Ovary (tissue), 9 donors: Measurements from ENCODE around the gene OLIG2. TPM values are rescaled to one million over a fixed set of nuclear protein-coding genes. Genes with fewer than 3 reads are reported as not detected.

Experiments used
- DNase-seq, 5 donors: peaks; one replicate each; pipeline ENCODE4 v3.0.0-alpha.2; 2019 to 2020
- H3K27ac ChIP-seq, 2 donors: fragments of 200-600 bp; one replicate each; pipeline versions ENCODE4 v1.5.1 to v1.8.0; 2019 to 2022
- H3K27me3 ChIP-seq: fragments of 200-600 bp; one replicate; pipeline ENCODE4 v1.8.0; 2022
- H3K36me3 ChIP-seq: fragments of 200-600 bp; sonication (generic); one replicate; pipeline ENCODE4 v1.5.1; 2019
- H3K4me1 ChIP-seq: one replicate; pipeline ENCODE4 v1.8.1; 2013; ENCODE audit warnings: mild to moderate bottlenecking, moderate library complexity; ENCODE audit not compliant: insufficient read depth
- H3K4me3 ChIP-seq: fragments of 200-600 bp; sonication (generic); one replicate; pipeline ENCODE4 v1.5.1; 2017
- H3K9me3 ChIP-seq, 2 donors: fragments of 200-600 bp in 1 of 2; sonication (generic) in 1 of 2; one replicate each; pipeline versions ENCODE4 v1.5.1 to v1.8.1; 2013 to 2019; ENCODE audit warnings: mild to moderate bottlenecking in 1 of 2, moderate library complexity in 1 of 2
- EP300 ChIP-seq: sonication (generic); formaldehyde crosslinking; IDR thresholded peaks from one replicate; pipeline ENCODE4 v1.6.1; 2017; ENCODE audit warnings: antibody characterized with exemption
- POLR2A ChIP-seq: fragments of 450-650 bp; IDR thresholded peaks from one replicate; pipeline ENCODE4 v1.6.1; 2017; ENCODE audit warnings: antibody characterized with exemption, mild to moderate bottlenecking, moderate library complexity
- WGBS, 3 donors: extraction: QIAGEN DNeasy Blood & Tissue Kit in 1 of 3; methylation state at CpG; one replicate each; pipeline versions ENCODE4 v1.1.5 to v1.1.7; 2013 to 2017; 5-methylcytosine and 5-hydroxymethylcytosine counted together
- intact Hi-C, 4 donors: fragments of 100-400 bp; cut with DNase I; formaldehyde crosslinking; loops; one replicate each; pipeline versions ENCODE4 v1.11.0 to v1.15.1; 2022 to 2023
- polyA plus RNA-seq, 2 donors: library from polyadenylated mRNA; stranded (reverse); fragments of 200-250 nt in 1 of 2; fragments of 350-450 nt in 1 of 2; fragmentation: Illumina TruSeq in 1 of 2; extraction: RNeasy Lipid Tissue Mini Kit (QIAGEN cat#74804) in 1 of 2; gene quantifications; one replicate each; pipeline ENCODE4 v1.2.3, GENCODE V29; 2013 to 2014
- total RNA-seq, 7 donors: library from RNA; depleted of rRNA in 2 of 7; stranded (reverse); fragments of >200 nt in 2 of 7; fragmentation: NEBNext Ultra II Directional in 3 of 7; extraction: Animal tissue kit (Norgen Biotek cat#: 25700) in 3 of 7; gene quantifications; one replicate each; pipeline versions ENCODE4 v1.1.0 to v1.2.4, GENCODE V29; 2016 to 2023
- TF ChIP-seq, protein P1 (sequence below), 3 donors: fragments of 450-650 bp in 2 of 3; fragments of 200-600 bp in 1 of 3; IDR thresholded peaks; one replicate each; pipeline versions ENCODE4 v1.5.1 to v1.8.0; 2016 to 2022; ENCODE audit warnings: antibody characterized with exemption in 3 of 3, mild to moderate bottlenecking in 1 of 3
- donor health status: DM: no; HTN: no; CAD: no; lungs with moderate emphysema.
- donor health status: DM: no; HTN: no; CAD: no.
- donor health status: Bipolar disorder and iron deficiency.
- donor health status: DM: yes; HTN: yes; CAD: no.
- donor health status: DM: no; HTN: no; CAD: no.
- donor health status: DM: yes; HTN: yes; CAD: no.

OLIG2 gene
- total and polyA plus RNA-seq, 9 donors, result not detected

GRCh38 chr21:33015096-33015495 lies 10.6 kb upstream of the OLIG2 start:
- no peak overlapping the region for H3K27ac ChIP-seq
- H3K36me3 ChIP-seq, result no peaks in the 10 kb centered on the region
- DNase-seq, result no peak
- H3K4me1 ChIP-seq, result no peaks in the 10 kb centered on the region
- TF ChIP-seq, protein P1, sequence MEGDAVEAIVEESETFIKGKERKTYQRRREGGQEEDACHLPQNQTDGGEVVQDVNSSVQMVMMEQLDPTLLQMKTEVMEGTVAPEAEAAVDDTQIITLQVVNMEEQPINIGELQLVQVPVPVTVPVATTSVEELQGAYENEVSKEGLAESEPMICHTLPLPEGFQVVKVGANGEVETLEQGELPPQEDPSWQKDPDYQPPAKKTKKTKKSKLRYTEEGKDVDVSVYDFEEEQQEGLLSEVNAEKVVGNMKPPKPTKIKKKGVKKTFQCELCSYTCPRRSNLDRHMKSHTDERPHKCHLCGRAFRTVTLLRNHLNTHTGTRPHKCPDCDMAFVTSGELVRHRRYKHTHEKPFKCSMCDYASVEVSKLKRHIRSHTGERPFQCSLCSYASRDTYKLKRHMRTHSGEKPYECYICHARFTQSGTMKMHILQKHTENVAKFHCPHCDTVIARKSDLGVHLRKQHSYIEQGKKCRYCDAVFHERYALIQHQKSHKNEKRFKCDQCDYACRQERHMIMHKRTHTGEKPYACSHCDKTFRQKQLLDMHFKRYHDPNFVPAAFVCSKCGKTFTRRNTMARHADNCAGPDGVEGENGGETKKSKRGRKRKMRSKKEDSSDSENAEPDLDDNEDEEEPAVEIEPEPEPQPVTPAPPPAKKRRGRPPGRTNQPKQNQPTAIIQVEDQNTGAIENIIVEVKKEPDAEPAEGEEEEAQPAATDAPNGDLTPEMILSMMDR (IDR thresholded peaks at IDR 0.05), result no peak
- TF ChIP-seq EP300 (no peak), POLR2A (no peak)
- H3K27me3 ChIP-seq, result no peaks in the 10 kb centered on the region
- intact Hi-C loops, result no loop called here
- 22 to 28% (median 28%) methylated on average over 4 of the region's 4 CpGs for WGBS, 3 donors
- H3K4me3 ChIP-seq, result no peak overlapping the region
- H3K9me3 ChIP-seq, result no peaks in the 10 kb centered on the region

DNA sequence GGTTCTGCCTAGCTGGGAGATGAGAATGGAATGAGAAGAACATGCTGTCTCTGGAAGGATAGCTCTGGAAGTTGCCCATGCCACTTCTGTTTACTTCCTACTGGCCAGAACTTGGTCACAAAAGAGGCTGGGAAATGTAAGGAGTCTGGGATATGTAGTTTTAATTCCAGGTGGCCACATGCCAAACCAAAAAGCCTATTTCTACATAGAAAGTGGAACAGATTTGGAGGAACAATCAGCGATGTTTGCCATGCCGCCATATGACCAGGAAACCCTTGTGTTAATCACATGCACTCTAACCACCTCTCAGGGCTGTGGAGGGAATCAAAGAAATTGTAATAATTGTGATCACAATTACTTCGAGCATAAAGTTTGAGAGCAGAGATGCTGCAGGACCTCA lies 10.0 kb upstream of the OLIG2 start:
- WGBS, 3 donors, result 85 to 90% (median 87%) methylated on average over 3 of the region's 3 CpGs
- Histone ChIP-seq H3K27me3 (no peaks in the 10 kb centered on the region), H3K9me3 (no peaks in the 10 kb centered on the region), H3K27ac (no peak overlapping the region), H3K36me3 (no peaks in the 10 kb centered on the region), H3K4me3 (no peak overlapping the region), H3K4me1 (no peaks in the 10 kb centered on the region)
- intact Hi-C loops, result no loop called here
- TF ChIP-seq EP300 (no peak), POLR2A (no peak)
- TF ChIP-seq, protein P1 (IDR thresholded peaks at IDR 0.05), result no peak
- DNase-seq, result no peak

GRCh38 chr21:33018707-33019465 lies 6.8 kb upstream of the OLIG2 start:
- no peaks in the 10 kb centered on the region for H3K27me3 ChIP-seq
- 7 to 18% (median 8%) methylated on average over 9 of the region's 9 CpGs for WGBS, 3 donors
- intact Hi-C loops, result no loop called here

GRCh38 chr21:33019516-33019884 lies 6.2 kb upstream of the OLIG2 start:
- H3K27me3 ChIP-seq, result peaks cover 2% of the 10 kb centered on the region
- no peak for DNase-seq
- intact Hi-C loops, result no loop called here
- TF ChIP-seq POLR2A (no peak), EP300 (no peak)
- TF ChIP-seq, protein P1 (IDR thresholded peaks at IDR 0.05), result no peak
- WGBS, 3 donors, result 2 to 4% (median 3%) methylated on average over 17 of the region's 17 CpGs
- H3K4me3 ChIP-seq, result no peak overlapping the region
- no peaks in the 10 kb centered on the region for H3K36me3 ChIP-seq
- no peak overlapping the region for H3K27ac ChIP-seq
- no peaks in the 10 kb centered on the region for H3K9me3 ChIP-seq
- H3K4me1 ChIP-seq, result no peaks in the 10 kb centered on the region

More at GRCh38 chr21:33018707-33019465, 6.8 kb upstream of the OLIG2 start:
- no peaks in the 10 kb centered on the region for H3K9me3 ChIP-seq
- no peak for DNase-seq
- H3K4me3 ChIP-seq, result no peak overlapping the region
- no peak overlapping the region for H3K27ac ChIP-seq
- no peaks in the 10 kb centered on the region for H3K4me1 ChIP-seq
- no peaks in the 10 kb centered on the region for H3K36me3 ChIP-seq
- TF ChIP-seq POLR2A, result no peak
- TF ChIP-seq, protein P1 (IDR thresholded peaks at IDR 0.05), result no peak
- no peak for TF ChIP-seq EP300
